ENCODE measurements around the gene VPS26C.
"Not testable (repeated sequence)": the region's sequence is repeated elsewhere in the genome, so short reads cannot be mapped to it uniquely, and the experiment has no call there.

VPS26C gene

GRCh38 chr21:37230632-37231248, 36.4 kb downstream of the VPS26C start:
- no peak for DNase-seq (ENCODE audit: low read depth in 2 of 2)

GRCh38 chr21:37228003-37228400, 39.1 kb downstream of the VPS26C start:
- no peak for DNase-seq (ENCODE audit: low read depth in 2 of 2)

- DNase-seq (ENCODE audit: low read depth in 2 of 2) = no peak
These were observed 39.8 kb downstream of the VPS26C start for GRCh38 chr21:37227071-37228002.

GRCh38 chr21:37226041-37226920, 40.9 kb downstream of the VPS26C start:
- DNase-seq (ENCODE audit: low read depth in 2 of 2) = no peak

- peak; percentile 59 to 61 for DNase-seq (ENCODE audit: low read depth in 2 of 2)
These were observed 42.0 kb downstream of the VPS26C start for GRCh38 chr21:37224861-37225839.

GRCh38 chr21:37223804-37224345, 43.3 kb downstream of the VPS26C start:
- no peak for DNase-seq (ENCODE audit: low read depth in 2 of 2)

- not testable (repeated sequence) for DNase-seq (ENCODE audit: low read depth in 2 of 2)
These were observed 44.9 kb downstream of the VPS26C start for GRCh38 chr21:37222248-37222647.

- peak; percentile 94 to 96 for DNase-seq (ENCODE audit: low read depth in 2 of 2)
These were observed 46.0 kb downstream of the VPS26C start for GRCh38 chr21:37220981-37221664.

GRCh38 chr21:37220433-37220980, 46.6 kb downstream of the VPS26C start:
- peak in 1 of 2 donors; percentile 22 for DNase-seq (ENCODE audit: low read depth in 2 of 2)

- DNase-seq (ENCODE audit: low read depth in 2 of 2) = no peak
These were observed 47.2 kb downstream of the VPS26C start for GRCh38 chr21:37219761-37220432.

GRCh38 chr21:37214952-37215351, 52.2 kb downstream of the VPS26C start:
- no peak for DNase-seq (ENCODE audit: low read depth in 2 of 2)

GRCh38 chr21:37210799-37211198, 56.3 kb downstream of the VPS26C start:
- DNase-seq (ENCODE audit: low read depth in 2 of 2) = no peak

GRCh38 chr21:37210130-37210529, 57.0 kb downstream of the VPS26C start:
- DNase-seq (ENCODE audit: low read depth in 2 of 2) = no peak

GRCh38 chr21:37208741-37209225, 58.4 kb downstream of the VPS26C start:
- DNase-seq (ENCODE audit: low read depth in 2 of 2) = no peak

- no peak for DNase-seq (ENCODE audit: low read depth in 2 of 2)
These were observed 58.9 kb downstream of the VPS26C start for GRCh38 chr21:37208056-37208721.

- DNase-seq (ENCODE audit: low read depth in 2 of 2) = no peak
These were observed 59.6 kb downstream of the VPS26C start for GRCh38 chr21:37207441-37208009.

- DNase-seq (ENCODE audit: low read depth in 2 of 2) = no peak
These were observed 60.6 kb downstream of the VPS26C start for GRCh38 chr21:37206496-37206895.

GRCh38 chr21:37204580-37204979, 62.6 kb downstream of the VPS26C start:
- no peak for DNase-seq (ENCODE audit: low read depth in 2 of 2)

Measured in stimulated activated CD8-positive, alpha-beta memory T cell treated with anti-CD3 and anti-CD28 coated beads, Interleukin-2, amount 100 ng/mL, for 48 hours (primary cell).